Inflammatory macrophage (primary cell): ENCODE results near the gene TFCP2L1.
A peak's percentile ranks its signal among the peaks of the same experiment; 100 is the strongest.
"Not testable (repeated sequence)": the region's sequence is repeated elsewhere in the genome, so short reads cannot be mapped to it uniquely, and the experiment has no call there.

Experiments
- DNase-seq, 2 donors: peaks; one replicate each; pipeline ENCODE4 v3.0.0-alpha.2; 2020 to 2022
- total RNA-seq, 18 experiments: gene quantifications; one replicate each; lab custom pipeline; 2026; ENCODE audit warnings: mixed read lengths in 6 of 18, inconsistent platforms in 2 of 18; lab: John Stamatoyannopoulos, UW

The TFCP2L1 gene
- 0.35 to 8.7 (median 1.9) reads per million in 18 experiments for total RNA-seq

- no peak for DNase-seq
Measured at GRCh38 chr2:121284463-121285449, at the start of gene TFCP2L1. TSS of gene TFCP2L1 (minus strand) at chr2:121285202. CDS start at chr2:121285109, 93 bp downstream.

GRCh38 chr2:121333834-121334558 is 49.0 kb upstream of the TFCP2L1 start:
- DNase-seq: no peak

- DNase-seq: no peak
Measured at GRCh38 chr2:121333231-121333630, 48.2 kb upstream of the TFCP2L1 start.

- DNase-seq: not testable (repeated sequence)
Measured at GRCh38 chr2:121331324-121331723, 46.3 kb upstream of the TFCP2L1 start.

GRCh38 chr2:121330921-121331320 is 45.9 kb upstream of the TFCP2L1 start:
- no peak for DNase-seq

GRCh38 chr2:121329786-121330185 is 44.8 kb upstream of the TFCP2L1 start:
- no peak for DNase-seq

- no peak for DNase-seq
Measured at GRCh38 chr2:121326628-121327027, 41.6 kb upstream of the TFCP2L1 start.

- DNase-seq: no peak
Measured at GRCh38 chr2:121324601-121325000, 39.6 kb upstream of the TFCP2L1 start.

GRCh38 chr2:121321476-121321875 is 36.5 kb upstream of the TFCP2L1 start:
- no peak for DNase-seq

GRCh38 chr2:121319941-121320340 is 34.9 kb upstream of the TFCP2L1 start:
- no peak for DNase-seq

GRCh38 chr2:121316986-121317385 is 32.0 kb upstream of the TFCP2L1 start:
- DNase-seq: no peak

- DNase-seq: not testable (repeated sequence)
Measured at GRCh38 chr2:121313701-121314100, 28.7 kb upstream of the TFCP2L1 start.

- DNase-seq: peak; percentile 57 to 81
Measured at GRCh38 chr2:121309801-121310200, 24.8 kb upstream of the TFCP2L1 start.

- no peak for DNase-seq
Measured at GRCh38 chr2:121309323-121309722, 24.3 kb upstream of the TFCP2L1 start.

- no peak for DNase-seq
Measured at GRCh38 chr2:121307048-121307447, 22.0 kb upstream of the TFCP2L1 start.

GRCh38 chr2:121304941-121305340 is 19.9 kb upstream of the TFCP2L1 start:
- DNase-seq: no peak

GRCh38 chr2:121303531-121304263 is 18.7 kb upstream of the TFCP2L1 start:
- no peak for DNase-seq

GRCh38 chr2:121301190-121301589 is 16.2 kb upstream of the TFCP2L1 start:
- not testable (repeated sequence) for DNase-seq

GRCh38 chr2:121298476-121298875 is 13.5 kb upstream of the TFCP2L1 start:
- no peak for DNase-seq

- DNase-seq: not testable (repeated sequence)
Measured at GRCh38 chr2:121297866-121298265, 12.9 kb upstream of the TFCP2L1 start.

GRCh38 chr2:121297217-121297830 is 12.3 kb upstream of the TFCP2L1 start:
- peak in 1 of 2 donors; percentile 45 for DNase-seq
